Small intestine (tissue), 7 donors: ENCODE results near the gene FAM167B. TPM values are rescaled to one million over a fixed set of nuclear protein-coding genes. Genes with fewer than 3 reads are reported as not detected.
"Not testable (repeated sequence)": the region's sequence is repeated elsewhere in the genome, so short reads cannot be mapped to it uniquely, and the experiment has no call there.

Experiments
- DNase-seq, 2 donors: peaks; one replicate each; pipeline versions ENCODE4 v3.0.0 to v3.0.0-alpha.2; 2013
- FAIRE-seq: peaks from 2 replicates; lab custom pipeline; 2012; peaks lifted over from hg19 to GRCh38; lab: Jason Lieb, UNC
- H3K27ac ChIP-seq, 3 donors: one replicate each; pipeline ENCODE4 v1.5.1; 2013; ENCODE audit warnings: low read length in 2 of 3, mild to moderate bottlenecking in 2 of 3, control low read depth in 1 of 3, inconsistent platforms in 1 of 3, low read depth in 1 of 3, moderate library complexity in 1 of 3
- H3K27me3 ChIP-seq, 3 donors: one replicate each; pipeline ENCODE4 v1.6.1; 2013; ENCODE audit warnings: low read length in 3 of 3, inconsistent platforms in 1 of 3; ENCODE audit not compliant: control insufficient read depth in 3 of 3, insufficient read depth in 3 of 3
- H3K36me3 ChIP-seq, 3 donors: one replicate each; pipeline ENCODE4 v1.6.1; 2013; ENCODE audit warnings: low read length in 3 of 3, inconsistent platforms in 1 of 3, low read depth in 1 of 3, mild to moderate bottlenecking in 1 of 3, moderate library complexity in 1 of 3; ENCODE audit not compliant: control insufficient read depth in 3 of 3, insufficient read depth in 2 of 3
- H3K4me1 ChIP-seq, 3 donors: one replicate each; pipeline ENCODE4 v1.6.1; 2013; ENCODE audit warnings: low read length in 2 of 3, inconsistent platforms in 1 of 3, low read depth in 1 of 3, mild to moderate bottlenecking in 1 of 3, moderate library complexity in 1 of 3; ENCODE audit not compliant: control insufficient read depth in 3 of 3, insufficient read depth in 2 of 3
- H3K4me3 ChIP-seq, 3 donors: one replicate each; pipeline ENCODE4 v1.5.1; 2013; ENCODE audit warnings: low read length in 3 of 3, control low read depth in 1 of 3, inconsistent platforms in 1 of 3, low read depth in 1 of 3, mild to moderate bottlenecking in 1 of 3, moderate library complexity in 1 of 3
- H3K9me3 ChIP-seq, 2 donors: one replicate each; pipeline ENCODE4 v1.6.1; 2013; ENCODE audit warnings: low read depth in 1 of 2, low read length in 1 of 2; ENCODE audit not compliant: control insufficient read depth in 2 of 2, insufficient read depth in 1 of 2
- WGBS, 3 donors: extraction: QIAGEN DNeasy Blood & Tissue Kit; methylation state at CpG; one replicate each; pipeline ENCODE4 v1.1.7; 2013; 5-methylcytosine and 5-hydroxymethylcytosine counted together
- polyA plus RNA-seq, 4 donors: library from polyadenylated mRNA; stranded (reverse) in 3 of 4; unstranded in 1 of 4; fragments of 200-250 nt in 3 of 4; fragments of 120-200 nt in 1 of 4; gene quantifications; one replicate each; pipeline versions ENCODE4 v1.2.1 to v1.2.3, GENCODE V29; 2013
- donor health status: healthy with polysubstance abuse.
- donor health status: control.
- donor health status: control.
- donor health status: Bipolar disorder and iron deficiency.
- donor health status: healthy.

The FAM167B gene
- polyA plus RNA-seq, 4 donors = 1.4 to 6.4 (median 2.6) TPM

GRCh38 chr1:32263236-32263593, 16.2 kb downstream of the FAM167B start:
- H3K36me3 ChIP-seq, H3K9me3 ChIP-seq, H3K4me3 ChIP-seq, FAIRE-seq, H3K27me3 ChIP-seq, H3K27ac ChIP-seq, H3K4me1 ChIP-seq, DNase-seq: not testable (repeated sequence)
- 92 to 99% (median 95%) methylated on average over 4 of the region's 4 CpGs for WGBS, 3 donors

GRCh38 chr1:32263744-32264143, 16.7 kb downstream of the FAM167B start:
- no peak for DNase-seq
- H3K4me1 ChIP-seq = no peaks in the 10 kb centered on the region
- 75 to 93% (median 84%) methylated on average over 4 of the region's 4 CpGs for WGBS, 3 donors
- H3K4me3 ChIP-seq = no peak overlapping the region
- no peaks in the 10 kb centered on the region for H3K9me3 ChIP-seq
- FAIRE-seq = no peak
- no peaks in the 10 kb centered on the region for H3K36me3 ChIP-seq
- no peak overlapping the region for H3K27ac ChIP-seq
- no peaks in the 10 kb centered on the region for H3K27me3 ChIP-seq

GRCh38 chr1:32265846-32266245, 18.8 kb downstream of the FAM167B start:
- no peaks in the 10 kb centered on the region for H3K36me3 ChIP-seq
- H3K27me3 ChIP-seq = no peaks in the 10 kb centered on the region
- no peak overlapping the region for H3K4me3 ChIP-seq
- no peak for FAIRE-seq
- no peak for DNase-seq
- H3K9me3 ChIP-seq = no peaks in the 10 kb centered on the region
- H3K27ac ChIP-seq = no peak overlapping the region
- WGBS, 3 donors = 94 to 98% (median 95%) methylated on average over 9 of the region's 9 CpGs
- H3K4me1 ChIP-seq = no peaks in the 10 kb centered on the region

DNA sequence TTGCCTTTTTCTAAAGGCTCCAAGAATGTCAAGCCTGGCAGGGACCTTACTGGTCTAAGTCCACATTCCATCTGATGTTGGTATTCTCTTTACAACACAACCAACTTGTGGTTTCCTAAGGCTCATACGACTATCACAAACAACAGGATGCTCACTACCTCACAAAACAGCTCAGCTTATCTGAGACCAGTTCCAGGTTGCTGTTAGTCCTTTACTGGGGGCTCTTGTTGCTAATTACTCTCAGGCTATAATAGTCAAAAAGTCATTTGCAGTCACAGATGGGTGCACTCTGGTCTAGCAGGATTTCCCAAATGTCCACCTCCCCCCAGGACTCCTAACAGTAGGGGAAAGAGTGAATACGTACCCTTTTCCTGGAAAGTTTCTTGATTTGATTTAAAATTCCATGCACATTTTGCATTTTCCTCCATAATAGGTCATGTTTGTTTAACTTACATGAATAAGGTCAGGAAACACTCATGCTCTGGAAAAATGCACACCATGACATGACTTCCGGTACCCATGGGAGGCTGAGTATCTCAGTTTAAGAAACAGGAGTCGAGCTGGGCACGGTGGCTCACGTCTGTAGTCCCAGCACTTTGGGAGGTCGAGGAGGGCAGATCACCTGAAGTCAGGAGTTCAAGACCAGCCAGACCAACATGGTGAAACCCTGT, 20.0 kb downstream of the FAM167B start:
- 49 to 70% (median 66%) methylated on average over 7 of the region's 7 CpGs for WGBS, 3 donors
- no peak for FAIRE-seq
- DNase-seq = peak in 1 of 2 donors; percentile 42
- Histone ChIP-seq H3K9me3 (no peaks in the 10 kb centered on the region), H3K4me1 (no peaks in the 10 kb centered on the region), H3K36me3 (no peaks in the 10 kb centered on the region), H3K4me3 (no peak overlapping the region), H3K27me3 (no peaks in the 10 kb centered on the region), H3K27ac (peak overlapping the region in 2 of 3 donors; percentile 53 to 61)

- no peaks in the 10 kb centered on the region for H3K4me1 ChIP-seq
- H3K27me3 ChIP-seq = peaks cover 0 to 14% (median 0%) of the 10 kb centered on the region in 3 donors
- no peak for FAIRE-seq
- no peak overlapping the region for H3K4me3 ChIP-seq
- H3K9me3 ChIP-seq = no peaks in the 10 kb centered on the region
- no peak for DNase-seq
- no peaks in the 10 kb centered on the region for H3K36me3 ChIP-seq
- H3K27ac ChIP-seq = no peak overlapping the region
These were observed 22.7 kb downstream of the FAM167B start for GRCh38 chr1:32269744-32270143.

GRCh38 chr1:32272557-32273390, 25.8 kb downstream of the FAM167B start:
- FAIRE-seq (no peak), DNase-seq (no peak)
- 67 to 77% (median 69%) methylated on average over 7 of the region's 7 CpGs for WGBS, 3 donors
- H3K27me3 ChIP-seq = peaks cover 0 to 32% (median 0%) of the 10 kb centered on the region in 3 donors
- H3K9me3 ChIP-seq = no peaks in the 10 kb centered on the region
- H3K4me1 ChIP-seq = no peaks in the 10 kb centered on the region
- H3K4me3 ChIP-seq = no peak overlapping the region
- peak overlapping the region in 1 of 3 donors; percentile 4 for H3K27ac ChIP-seq
- H3K36me3 ChIP-seq = peaks cover 0 to 2% (median 0%) of the 10 kb centered on the region in 3 donors

- H3K4me3 ChIP-seq = no peak overlapping the region
- FAIRE-seq = no peak
- H3K27ac ChIP-seq = no peak overlapping the region
- H3K9me3 ChIP-seq = no peaks in the 10 kb centered on the region
- peaks cover 0 to 32% (median 0%) of the 10 kb centered on the region in 3 donors for H3K27me3 ChIP-seq
- WGBS, 3 donors = 26 to 29% (median 26%) methylated on average over 10 of the region's 10 CpGs
- no peaks in the 10 kb centered on the region for H3K4me1 ChIP-seq
- H3K36me3 ChIP-seq = peaks cover 0 to 2% (median 0%) of the 10 kb centered on the region in 3 donors
- peak; percentile 34 to 64 for DNase-seq
These were observed 26.6 kb downstream of the FAM167B start for GRCh38 chr1:32273391-32274208.
